HepG2 (cell line): Measurements from ENCODE around the gene CABLES2. TPM values are rescaled to one million over a fixed set of nuclear protein-coding genes. Genes with fewer than 3 reads are reported as not detected.
A peak's percentile ranks its signal among the peaks of the same experiment; 100 is the strongest.

Experiments
- BHLHE40 ChIP-seq: IDR thresholded peaks from 2 replicates; pipeline ENCODE4 v1.6.1; 2011; ENCODE audit warnings: low read length, improper control_type of control experiment
- GATA4 ChIP-seq: sonication (generic); IDR thresholded peaks from 2 replicates; pipeline ENCODE4 v1.6.1; 2016; ENCODE audit warnings: antibody characterized with exemption, low read depth, borderline replicate concordance
- GLI4 ChIP-seq: sonication (generic); formaldehyde crosslinking; IDR thresholded peaks from 2 replicates; pipeline ENCODE4 v1.5.1; 2020; ENCODE audit warnings: missing genetic modification reagents, mild to moderate bottlenecking, moderate library complexity, borderline replicate concordance
- HDAC2 ChIP-seq: sonication (generic); formaldehyde crosslinking; IDR thresholded peaks from 2 replicates; pipeline ENCODE4 v1.4.0; 2020; ENCODE audit warnings: missing genetic modification reagents
- HOXA5 ChIP-seq: sonication (generic); formaldehyde crosslinking; IDR thresholded peaks from 2 replicates; pipeline ENCODE4 v1.4.0; 2020; ENCODE audit warnings: missing genetic modification reagents
- JUND ChIP-seq: sonication (generic); formaldehyde crosslinking; IDR thresholded peaks from 2 replicates; pipeline ENCODE4 v1.8.0; 2022; ENCODE audit warnings: mild to moderate bottlenecking, missing genetic modification reagents
- MTA1 ChIP-seq: sonication (generic); formaldehyde crosslinking; IDR thresholded peaks from 2 replicates; pipeline ENCODE4 v1.4.0; 2020; ENCODE audit warnings: missing genetic modification reagents, mild to moderate bottlenecking, borderline replicate concordance
- NFRKB ChIP-seq: fragments of 450-650 bp; IDR thresholded peaks from 2 replicates; pipeline ENCODE4 v1.6.1; 2017
- NR1H2 ChIP-seq: sonication (generic); formaldehyde crosslinking; IDR thresholded peaks from 2 replicates; pipeline ENCODE4 v1.8.1; 2022; ENCODE audit warnings: low read depth, missing genetic modification reagents, borderline replicate concordance
- PCBP1 ChIP-seq: fragments of 200-400 bp; formaldehyde crosslinking; IDR thresholded peaks from 2 replicates; pipeline ENCODE4 v1.6.1; 2017; ENCODE audit warnings: mild to moderate bottlenecking, low read depth, low read length, borderline replicate concordance
- POGZ ChIP-seq: sonication (generic); formaldehyde crosslinking; IDR thresholded peaks from 2 replicates; pipeline ENCODE4 v1.4.0; 2020; ENCODE audit warnings: mild to moderate bottlenecking, missing genetic modification reagents
- PPARG ChIP-seq: conservative IDR thresholded peaks from 2 replicates; pipeline ENCODE4 v1.6.1; 2016; ENCODE audit warnings: missing biosample characterization, missing genetic modification reagents
- TARDBP ChIP-seq: sonication (generic); formaldehyde crosslinking; IDR thresholded peaks from 2 replicates; pipeline ENCODE4 v1.8.0; 2022; ENCODE audit warnings: mild to moderate bottlenecking, missing genetic modification reagents
- ZFP1 ChIP-seq: IDR thresholded peaks from 2 replicates; pipeline ENCODE4 v1.6.1; 2016
- ZFP36 ChIP-seq: fragments of 150-350 bp; IDR thresholded peaks from 2 replicates; pipeline ENCODE4 v1.6.1; 2018; ENCODE audit warnings: borderline replicate concordance, low read length, low read depth; ENCODE audit not compliant: partially characterized antibody
- ZNF138 ChIP-seq: sonication (generic); formaldehyde crosslinking; IDR thresholded peaks from 2 replicates; pipeline ENCODE4 v1.5.0; 2020; ENCODE audit warnings: mild to moderate bottlenecking, low read depth, missing genetic modification reagents
- ZNF230 ChIP-seq: sonication (generic); formaldehyde crosslinking; IDR thresholded peaks from 2 replicates; pipeline ENCODE4 v1.4.0; 2020; ENCODE audit warnings: mild to moderate bottlenecking, missing genetic modification reagents
- ZNF274 ChIP-seq: sonication (generic); formaldehyde crosslinking; IDR thresholded peaks from 2 replicates; pipeline ENCODE4 v1.5.1; 2020; ENCODE audit warnings: mild to moderate bottlenecking, missing genetic modification reagents
- ZNF572 ChIP-seq: sonication (generic); formaldehyde crosslinking; IDR thresholded peaks from 2 replicates; pipeline ENCODE4 v1.5.1; 2020; ENCODE audit warnings: mild to moderate bottlenecking, missing genetic modification reagents
- ZNF792 ChIP-seq: IDR thresholded peaks from 2 replicates; pipeline ENCODE4 v1.6.1; 2016
- ZNF83 ChIP-seq: sonication (generic); formaldehyde crosslinking; IDR thresholded peaks from 2 replicates; pipeline ENCODE4 v1.4.0; 2020; ENCODE audit warnings: missing genetic modification reagents, mild to moderate bottlenecking, borderline replicate concordance
- ZSCAN20 ChIP-seq: sonication (generic); formaldehyde crosslinking; IDR thresholded peaks from 2 replicates; pipeline ENCODE4 v1.4.0; 2020; ENCODE audit warnings: missing genetic modification reagents, mild to moderate bottlenecking, borderline replicate concordance
- polyA plus RNA-seq, 8 experiments: library from polyadenylated mRNA; depleted of rRNA in 3 of 8; stranded (reverse) in 7 of 8; unstranded in 1 of 8; fragments of >200 nt; fragmentation: Illumina TruSeq in 4 of 8; extraction: Trizol in 4 of 8; gene quantifications; 2 replicates each; pipeline versions ENCODE4 v1.2.1 to v1.2.3, GENCODE V29; 2011 to 2016; ENCODE audit warnings: low read depth in 4 of 8, missing spikeins in 1 of 8, mixed read lengths in 1 of 8; ENCODE audit not compliant: insufficient read depth in 1 of 8
- total RNA-seq, 5 experiments: library from RNA; depleted of rRNA; stranded (reverse); fragments of >200 nt; fragmentation: Illumina TruSeq; extraction: Trizol; gene quantifications; 2 replicates each; pipeline ENCODE4 v1.2.3, GENCODE V29; 2016; ENCODE audit warnings: low read depth in 1 of 5
- TF ChIP-seq, protein P1 (sequence below): sonication (generic); formaldehyde crosslinking; IDR thresholded peaks from 2 replicates; pipeline ENCODE4 v1.4.0; 2020; ENCODE audit warnings: low read depth, mild to moderate bottlenecking, missing genetic modification reagents
- TF ChIP-seq, protein P2 (sequence below): sonication (generic); formaldehyde crosslinking; IDR thresholded peaks from 2 replicates; pipeline ENCODE4 v1.8.0; 2022; ENCODE audit warnings: mild to moderate bottlenecking, missing genetic modification reagents, moderate library complexity
- TF ChIP-seq, protein P3 (sequence below): IDR thresholded peaks from 2 replicates; pipeline ENCODE4 v1.6.1; 2016; ENCODE audit warnings: low read depth, control low read depth
- TF ChIP-seq, protein P4 (sequence below): sonication (generic); formaldehyde crosslinking; IDR thresholded peaks from 2 replicates; pipeline ENCODE4 v1.4.0; 2020; ENCODE audit warnings: missing genetic modification reagents
- TF ChIP-seq, protein P5 (sequence below): sonication (generic); formaldehyde crosslinking; IDR thresholded peaks from 2 replicates; pipeline ENCODE4 v1.9.0; 2022; ENCODE audit warnings: missing genetic modification reagents, mild to moderate bottlenecking, borderline replicate concordance

CABLES2 gene
- total and polyA plus RNA-seq, 2 of the 13 experiments (the other 11 are each of a cell fraction or from before 2014, with no cell fraction given), result 5.2 to 9.7 TPM

DNA sequence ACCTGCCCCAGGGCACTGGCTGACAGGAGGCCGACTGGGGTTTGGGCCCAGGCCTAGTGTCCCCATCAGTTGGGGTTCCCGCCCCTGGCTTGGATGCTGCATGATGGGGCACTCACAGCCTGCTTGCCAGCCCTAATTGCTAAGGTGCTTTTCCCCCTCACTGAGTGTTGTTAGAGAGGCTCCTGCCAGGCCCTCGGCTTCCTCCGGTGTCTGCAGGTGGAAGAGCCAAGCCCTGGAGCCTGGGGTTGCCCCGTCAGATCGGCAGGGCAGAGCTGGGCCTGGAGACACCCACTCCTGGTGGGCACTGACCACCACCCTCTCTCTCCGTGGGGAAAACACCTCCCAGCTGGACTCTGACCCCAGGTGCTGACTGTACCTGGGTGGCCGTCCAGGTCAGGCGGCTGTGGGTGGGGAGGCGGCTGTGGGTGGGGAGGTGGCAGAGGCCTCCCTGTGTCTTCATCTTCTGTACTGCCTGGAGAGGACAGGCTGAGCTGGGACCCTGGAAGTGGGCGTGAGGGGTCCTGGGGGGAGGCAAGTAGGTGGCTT lies 6.0 kb upstream of the CABLES2 start (continued):
- TF ChIP-seq, protein P1, sequence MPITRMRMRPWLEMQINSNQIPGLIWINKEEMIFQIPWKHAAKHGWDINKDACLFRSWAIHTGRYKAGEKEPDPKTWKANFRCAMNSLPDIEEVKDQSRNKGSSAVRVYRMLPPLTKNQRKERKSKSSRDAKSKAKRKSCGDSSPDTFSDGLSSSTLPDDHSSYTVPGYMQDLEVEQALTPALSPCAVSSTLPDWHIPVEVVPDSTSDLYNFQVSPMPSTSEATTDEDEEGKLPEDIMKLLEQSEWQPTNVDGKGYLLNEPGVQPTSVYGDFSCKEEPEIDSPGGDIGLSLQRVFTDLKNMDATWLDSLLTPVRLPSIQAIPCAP (CRISPR knock-in tag), result no peak
- TF ChIP-seq ZFP36 (no peak), HDAC2 (CRISPR knock-in tag) (no peak; the same call in 1 of the 2 replicates), ZSCAN20 (CRISPR knock-in tag) (no peak), POGZ (CRISPR knock-in tag) (no peak), PPARG (CRISPR knock-in tag) (no peak), BHLHE40 (no peak), NR1H2 (CRISPR knock-in tag) (no peak), NFRKB (no peak), ZNF572 (no peak), ZFP1 (CRISPR knock-in tag) (no peak), ZNF792 (no peak), GLI4 (CRISPR knock-in tag) (no peak), ZNF83 (no peak), ZNF274 (CRISPR knock-in tag) (0 out of 2 replicates have a peak, but pooled peaks have one; percentile 13), TARDBP (CRISPR knock-in tag) (no peak), GATA4 (no peak), MTA1 (no peak), PCBP1 (no peak), ZNF230 (CRISPR knock-in tag) (no peak), ZNF138 (no peak), JUND (CRISPR knock-in tag) (peak; percentile 25; the same call in 1 of the 2 replicates), HOXA5 (CRISPR knock-in tag) (no peak)
- TF ChIP-seq, protein P2, sequence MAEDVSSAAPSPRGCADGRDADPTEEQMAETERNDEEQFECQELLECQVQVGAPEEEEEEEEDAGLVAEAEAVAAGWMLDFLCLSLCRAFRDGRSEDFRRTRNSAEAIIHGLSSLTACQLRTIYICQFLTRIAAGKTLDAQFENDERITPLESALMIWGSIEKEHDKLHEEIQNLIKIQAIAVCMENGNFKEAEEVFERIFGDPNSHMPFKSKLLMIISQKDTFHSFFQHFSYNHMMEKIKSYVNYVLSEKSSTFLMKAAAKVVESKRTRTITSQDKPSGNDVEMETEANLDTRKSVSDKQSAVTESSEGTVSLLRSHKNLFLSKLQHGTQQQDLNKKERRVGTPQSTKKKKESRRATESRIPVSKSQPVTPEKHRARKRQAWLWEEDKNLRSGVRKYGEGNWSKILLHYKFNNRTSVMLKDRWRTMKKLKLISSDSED (CRISPR knock-in tag), result no peak
- TF ChIP-seq, protein P3, sequence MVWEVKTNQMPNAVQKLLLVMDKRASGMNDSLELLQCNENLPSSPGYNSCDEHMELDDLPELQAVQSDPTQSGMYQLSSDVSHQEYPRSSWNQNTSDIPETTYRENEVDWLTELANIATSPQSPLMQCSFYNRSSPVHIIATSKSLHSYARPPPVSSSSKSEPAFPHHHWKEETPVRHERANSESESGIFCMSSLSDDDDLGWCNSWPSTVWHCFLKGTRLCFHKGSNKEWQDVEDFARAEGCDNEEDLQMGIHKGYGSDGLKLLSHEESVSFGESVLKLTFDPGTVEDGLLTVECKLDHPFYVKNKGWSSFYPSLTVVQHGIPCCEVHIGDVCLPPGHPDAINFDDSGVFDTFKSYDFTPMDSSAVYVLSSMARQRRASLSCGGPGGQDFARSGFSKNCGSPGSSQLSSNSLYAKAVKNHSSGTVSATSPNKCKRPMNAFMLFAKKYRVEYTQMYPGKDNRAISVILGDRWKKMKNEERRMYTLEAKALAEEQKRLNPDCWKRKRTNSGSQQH (CRISPR knock-in tag), result no peak
- TF ChIP-seq, protein P4, sequence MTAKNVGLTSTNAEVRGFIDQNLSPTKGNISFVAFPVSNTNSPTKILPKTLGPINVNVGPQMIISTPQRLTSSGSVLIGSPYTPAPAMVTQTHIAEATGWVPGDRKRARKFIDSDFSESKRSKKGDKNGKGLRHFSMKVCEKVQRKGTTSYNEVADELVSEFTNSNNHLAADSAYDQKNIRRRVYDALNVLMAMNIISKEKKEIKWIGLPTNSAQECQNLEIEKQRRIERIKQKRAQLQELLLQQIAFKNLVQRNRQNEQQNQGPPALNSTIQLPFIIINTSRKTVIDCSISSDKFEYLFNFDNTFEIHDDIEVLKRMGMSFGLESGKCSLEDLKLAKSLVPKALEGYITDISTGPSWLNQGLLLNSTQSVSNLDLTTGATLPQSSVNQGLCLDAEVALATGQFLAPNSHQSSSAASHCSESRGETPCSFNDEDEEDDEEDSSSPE (CRISPR knock-in tag), result no peak
- TF ChIP-seq, protein P5, sequence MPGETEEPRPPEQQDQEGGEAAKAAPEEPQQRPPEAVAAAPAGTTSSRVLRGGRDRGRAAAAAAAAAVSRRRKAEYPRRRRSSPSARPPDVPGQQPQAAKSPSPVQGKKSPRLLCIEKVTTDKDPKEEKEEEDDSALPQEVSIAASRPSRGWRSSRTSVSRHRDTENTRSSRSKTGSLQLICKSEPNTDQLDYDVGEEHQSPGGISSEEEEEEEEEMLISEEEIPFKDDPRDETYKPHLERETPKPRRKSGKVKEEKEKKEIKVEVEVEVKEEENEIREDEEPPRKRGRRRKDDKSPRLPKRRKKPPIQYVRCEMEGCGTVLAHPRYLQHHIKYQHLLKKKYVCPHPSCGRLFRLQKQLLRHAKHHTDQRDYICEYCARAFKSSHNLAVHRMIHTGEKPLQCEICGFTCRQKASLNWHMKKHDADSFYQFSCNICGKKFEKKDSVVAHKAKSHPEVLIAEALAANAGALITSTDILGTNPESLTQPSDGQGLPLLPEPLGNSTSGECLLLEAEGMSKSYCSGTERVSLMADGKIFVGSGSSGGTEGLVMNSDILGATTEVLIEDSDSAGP (CRISPR knock-in tag), result no peak
